ENCODE measurements around the gene MOSMO.
"Not testable (repeated sequence)": the region's sequence is repeated elsewhere in the genome, so short reads cannot be mapped to it uniquely, and the experiment has no call there.

MOSMO gene

GRCh38 chr16:22124583-22125284, 116.8 kb downstream of the MOSMO start:
- H3K4me3 ChIP-seq (replicated peaks; ENCODE audit: low read depth, low read length), result no peak overlapping the region
- no peak for DNase-seq (ENCODE audit: extremely low read depth, low read depth)
- TF ChIP-seq, protein P1, sequence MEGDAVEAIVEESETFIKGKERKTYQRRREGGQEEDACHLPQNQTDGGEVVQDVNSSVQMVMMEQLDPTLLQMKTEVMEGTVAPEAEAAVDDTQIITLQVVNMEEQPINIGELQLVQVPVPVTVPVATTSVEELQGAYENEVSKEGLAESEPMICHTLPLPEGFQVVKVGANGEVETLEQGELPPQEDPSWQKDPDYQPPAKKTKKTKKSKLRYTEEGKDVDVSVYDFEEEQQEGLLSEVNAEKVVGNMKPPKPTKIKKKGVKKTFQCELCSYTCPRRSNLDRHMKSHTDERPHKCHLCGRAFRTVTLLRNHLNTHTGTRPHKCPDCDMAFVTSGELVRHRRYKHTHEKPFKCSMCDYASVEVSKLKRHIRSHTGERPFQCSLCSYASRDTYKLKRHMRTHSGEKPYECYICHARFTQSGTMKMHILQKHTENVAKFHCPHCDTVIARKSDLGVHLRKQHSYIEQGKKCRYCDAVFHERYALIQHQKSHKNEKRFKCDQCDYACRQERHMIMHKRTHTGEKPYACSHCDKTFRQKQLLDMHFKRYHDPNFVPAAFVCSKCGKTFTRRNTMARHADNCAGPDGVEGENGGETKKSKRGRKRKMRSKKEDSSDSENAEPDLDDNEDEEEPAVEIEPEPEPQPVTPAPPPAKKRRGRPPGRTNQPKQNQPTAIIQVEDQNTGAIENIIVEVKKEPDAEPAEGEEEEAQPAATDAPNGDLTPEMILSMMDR (IDR thresholded peaks at IDR 0.05; ENCODE audit: low read depth, low read length, missing control alignments), result no peak

DNA sequence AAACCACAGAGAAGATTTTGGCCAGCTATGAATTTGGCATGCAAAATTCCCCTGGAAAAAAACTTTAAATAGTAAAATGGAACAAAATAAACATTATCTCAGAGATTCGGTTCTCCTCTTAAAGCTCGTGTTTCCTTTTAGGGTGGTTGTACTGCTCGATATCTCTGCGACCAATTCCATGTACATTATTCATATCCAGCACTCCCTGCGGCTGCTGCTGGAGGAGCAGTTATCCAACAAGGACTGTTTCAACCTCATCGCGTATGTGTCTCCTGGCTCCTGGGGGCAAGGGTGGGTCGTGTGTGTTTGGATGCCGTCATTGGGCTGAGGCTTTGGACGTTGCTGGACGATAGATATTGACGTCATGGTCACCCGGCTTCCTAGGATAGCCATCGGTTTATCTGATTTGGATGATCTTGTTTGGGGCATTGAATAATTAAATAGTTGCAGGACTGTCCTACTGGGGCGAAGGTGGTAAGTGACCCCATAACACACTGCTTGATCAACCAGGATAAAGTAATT, 118.2 kb downstream of the MOSMO start:
- no peak for DNase-seq (ENCODE audit: extremely low read depth, low read depth)
- TF ChIP-seq, protein P1 (IDR thresholded peaks at IDR 0.05; ENCODE audit: low read depth, low read length, missing control alignments), result no peak
- H3K4me3 ChIP-seq (replicated peaks; ENCODE audit: low read depth, low read length), result no peak overlapping the region

- DNase-seq (ENCODE audit: extremely low read depth, low read depth); H3K4me3 ChIP-seq (replicated peaks; ENCODE audit: low read depth, low read length): not testable (repeated sequence)
Measured at GRCh38 chr16:22128537-22128936, 120.6 kb downstream of the MOSMO start.

GRCh38 chr16:22130528-22130927, 122.6 kb downstream of the MOSMO start:
- H3K4me3 ChIP-seq (replicated peaks; ENCODE audit: low read depth, low read length), result no peak overlapping the region
- DNase-seq (ENCODE audit: extremely low read depth, low read depth), result no peak
- TF ChIP-seq, protein P1 (IDR thresholded peaks at IDR 0.05; ENCODE audit: low read depth, low read length, missing control alignments), result no peak

- TF ChIP-seq, protein P1 (IDR thresholded peaks at IDR 0.05; ENCODE audit: low read depth, low read length, missing control alignments), result no peak
- no peak for DNase-seq (ENCODE audit: extremely low read depth, low read depth)
Measured at GRCh38 chr16:22132801-22133200, 124.9 kb downstream of the MOSMO start.

More at GRCh38 chr16:22132801-22133200, 124.9 kb downstream of the MOSMO start:
- no peak overlapping the region for H3K4me3 ChIP-seq (replicated peaks; ENCODE audit: low read depth, low read length)

All from HFF-Myc (cell line).